Brain microvascular endothelial cell (primary cell): Measurements from ENCODE around the gene SCN3A.

Experiments
- DNase-seq: peaks from one replicate; pipeline ENCODE4 v3.0.0-alpha.2; 2020
- H3K27ac ChIP-seq: fragments of 250-450 bp; sonication (Bioruptor Pico); 2 replicates; pipeline ENCODE4 v1.5.1; 2020; ENCODE audit warnings: mild to moderate bottlenecking, moderate library complexity
- H3K27me3 ChIP-seq: fragments of 250-450 bp; sonication (Bioruptor Pico); replicated peaks from 2 replicates; pipeline ENCODE4 v1.5.1; 2020; ENCODE audit warnings: mild to moderate bottlenecking
- H3K36me3 ChIP-seq: fragments of 250-450 bp; sonication (Bioruptor Pico); replicated peaks from 2 replicates; pipeline ENCODE4 v1.5.1; 2020; ENCODE audit warnings: mild to moderate bottlenecking
- H3K4me3 ChIP-seq: 2 replicates; pipeline ENCODE4 v1.5.1; 2011; ENCODE audit warnings: low read depth, mild to moderate bottlenecking, control low read depth, low read length, moderate library complexity
- in situ Hi-C: cut with HindIII; loops from 2 replicates; pipeline ENCODE4 v1.10.0; 2017; ENCODE audit warnings: low sequenced_read_pairs, low pct_ligation_motif_present
- TF ChIP-seq, protein P1 (sequence below): IDR thresholded peaks from 2 replicates; pipeline ENCODE4 v1.5.1; 2011; ENCODE audit warnings: low read depth, mild to moderate bottlenecking, moderate library complexity, low read length, control low read depth, inconsistent platforms; ENCODE audit errors: missing control alignments

Gene SCN3A

DNA sequence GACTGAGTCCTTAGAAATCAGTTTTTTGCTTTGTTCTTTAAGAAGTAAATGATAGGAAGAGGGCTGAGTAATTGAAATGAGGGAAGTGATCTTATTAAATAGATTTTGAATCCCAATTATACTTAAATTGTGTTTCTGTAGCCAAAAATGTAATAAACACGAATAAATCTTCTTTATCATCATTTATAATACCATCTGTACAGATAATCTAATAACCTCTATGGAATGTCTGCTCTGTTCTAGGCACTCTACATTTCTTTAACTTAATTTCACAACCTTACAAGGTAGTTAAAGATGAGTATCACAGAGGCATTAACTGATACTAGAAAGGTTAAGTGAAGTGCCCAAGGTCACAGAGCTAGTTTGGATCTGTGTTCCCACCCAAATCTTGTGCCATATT lies 21.1 kb upstream of the SCN3A start:
- in situ Hi-C loops: no loop called here
- H3K27me3 ChIP-seq: no peaks in the 10 kb centered on the region
- no peak for DNase-seq
- no peaks in the 10 kb centered on the region for H3K36me3 ChIP-seq
- H3K4me3 ChIP-seq: no peak overlapping the region
- H3K27ac ChIP-seq: no peak overlapping the region
- TF ChIP-seq, protein P1, sequence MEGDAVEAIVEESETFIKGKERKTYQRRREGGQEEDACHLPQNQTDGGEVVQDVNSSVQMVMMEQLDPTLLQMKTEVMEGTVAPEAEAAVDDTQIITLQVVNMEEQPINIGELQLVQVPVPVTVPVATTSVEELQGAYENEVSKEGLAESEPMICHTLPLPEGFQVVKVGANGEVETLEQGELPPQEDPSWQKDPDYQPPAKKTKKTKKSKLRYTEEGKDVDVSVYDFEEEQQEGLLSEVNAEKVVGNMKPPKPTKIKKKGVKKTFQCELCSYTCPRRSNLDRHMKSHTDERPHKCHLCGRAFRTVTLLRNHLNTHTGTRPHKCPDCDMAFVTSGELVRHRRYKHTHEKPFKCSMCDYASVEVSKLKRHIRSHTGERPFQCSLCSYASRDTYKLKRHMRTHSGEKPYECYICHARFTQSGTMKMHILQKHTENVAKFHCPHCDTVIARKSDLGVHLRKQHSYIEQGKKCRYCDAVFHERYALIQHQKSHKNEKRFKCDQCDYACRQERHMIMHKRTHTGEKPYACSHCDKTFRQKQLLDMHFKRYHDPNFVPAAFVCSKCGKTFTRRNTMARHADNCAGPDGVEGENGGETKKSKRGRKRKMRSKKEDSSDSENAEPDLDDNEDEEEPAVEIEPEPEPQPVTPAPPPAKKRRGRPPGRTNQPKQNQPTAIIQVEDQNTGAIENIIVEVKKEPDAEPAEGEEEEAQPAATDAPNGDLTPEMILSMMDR: no peak

GRCh38 chr2:165219481-165219880 lies 15.6 kb upstream of the SCN3A start:
- in situ Hi-C loops: no loop called here
- DNase-seq: no peak
- Histone ChIP-seq H3K27me3 (no peaks in the 10 kb centered on the region), H3K36me3 (no peaks in the 10 kb centered on the region), H3K27ac (no peak overlapping the region), H3K4me3 (no peak overlapping the region)
- TF ChIP-seq, protein P1: no peak

GRCh38 chr2:165214093-165214492 lies 10.2 kb upstream of the SCN3A start:
- DNase-seq: no peak
- Histone ChIP-seq H3K27me3 (no peaks in the 10 kb centered on the region), H3K27ac (no peak overlapping the region), H3K36me3 (no peaks in the 10 kb centered on the region), H3K4me3 (no peak overlapping the region)
- TF ChIP-seq, protein P1: no peak
- in situ Hi-C loops: no loop called here

DNA sequence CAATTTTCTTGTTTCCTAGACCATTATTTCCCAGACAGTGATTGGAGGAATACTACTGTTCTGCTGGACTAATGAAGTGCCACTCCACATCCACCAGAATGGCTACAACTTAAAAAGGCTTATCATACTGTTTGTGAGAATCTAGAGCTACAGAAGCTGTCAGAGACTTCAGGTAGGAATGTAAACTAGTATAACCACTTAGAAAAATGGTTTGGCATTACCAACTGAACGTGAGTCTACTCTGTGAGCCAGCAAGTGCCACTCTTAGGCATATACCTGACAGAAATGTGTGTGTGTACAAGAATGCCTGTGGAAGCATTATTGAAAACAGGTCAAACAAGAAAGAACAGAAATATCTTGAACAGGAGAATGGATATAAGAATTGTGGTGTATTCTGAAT lies 4.2 kb upstream of the SCN3A start:
- Histone ChIP-seq H3K27ac (no peak overlapping the region), H3K36me3 (no peaks in the 10 kb centered on the region), H3K4me3 (no peak overlapping the region), H3K27me3 (no peaks in the 10 kb centered on the region)
- no peak for DNase-seq
- TF ChIP-seq, protein P1: no peak
- in situ Hi-C loops: no loop called here

- H3K27ac ChIP-seq: no peak overlapping the region
- H3K27me3 ChIP-seq: no peaks in the 10 kb centered on the region
- no peak for DNase-seq
- H3K36me3 ChIP-seq: no peaks in the 10 kb centered on the region
- TF ChIP-seq, protein P1: no peak
- in situ Hi-C loops: no loop called here
- H3K4me3 ChIP-seq: no peak overlapping the region
These were observed 2.0 kb upstream of the SCN3A start for GRCh38 chr2:165205865-165206264.

DNA sequence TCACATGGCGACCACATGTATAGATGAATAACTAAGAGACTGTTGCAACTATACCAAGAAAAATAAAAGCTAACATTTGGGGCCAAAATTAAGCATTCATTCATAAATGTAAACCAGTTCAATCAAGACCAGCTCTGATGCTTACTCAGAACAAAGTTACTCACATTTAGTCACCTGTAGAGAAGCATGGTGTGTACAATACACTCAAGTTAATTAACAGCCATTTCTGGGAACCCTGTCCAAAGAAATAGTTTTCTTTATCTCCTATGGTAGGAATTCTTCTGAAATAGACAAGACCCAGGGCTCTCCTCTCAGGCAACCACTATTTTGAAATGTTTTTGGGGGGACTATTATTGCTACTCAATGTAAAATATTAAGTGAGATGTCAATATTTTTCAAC lies 1.6 kb downstream of the SCN3A start:
- TF ChIP-seq, protein P1: no peak
- in situ Hi-C loops: no loop called here
- Histone ChIP-seq H3K36me3 (no peaks in the 10 kb centered on the region), H3K4me3 (no peak overlapping the region), H3K27me3 (no peaks in the 10 kb centered on the region), H3K27ac (no peak overlapping the region)
- no peak for DNase-seq
